Dedifferentiated amniotic fluid mesenchymal stem cell (primary cell): Measurements from ENCODE around the gene IL20.

Source experiments
- DNase-seq: peaks from one replicate; pipeline ENCODE4 v3.0.0-alpha.2; 2016; ENCODE audit errors: extremely low spot score

Gene IL20, protein sequence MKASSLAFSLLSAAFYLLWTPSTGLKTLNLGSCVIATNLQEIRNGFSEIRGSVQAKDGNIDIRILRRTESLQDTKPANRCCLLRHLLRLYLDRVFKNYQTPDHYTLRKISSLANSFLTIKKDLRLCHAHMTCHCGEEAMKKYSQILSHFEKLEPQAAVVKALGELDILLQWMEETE

GRCh38 chr1:206864939-206865671 lies at the start of gene IL20:
Gene IL20, plus strand, starts transcription at chr1:206865623. Its CDS starts 230 bp downstream, at chr1:206865853.
- peak; percentile 59 for DNase-seq

- DNase-seq, result no peak
Observed at GRCh38 chr1:206816390-206817287, 48.8 kb upstream of the IL20 start.

DNA sequence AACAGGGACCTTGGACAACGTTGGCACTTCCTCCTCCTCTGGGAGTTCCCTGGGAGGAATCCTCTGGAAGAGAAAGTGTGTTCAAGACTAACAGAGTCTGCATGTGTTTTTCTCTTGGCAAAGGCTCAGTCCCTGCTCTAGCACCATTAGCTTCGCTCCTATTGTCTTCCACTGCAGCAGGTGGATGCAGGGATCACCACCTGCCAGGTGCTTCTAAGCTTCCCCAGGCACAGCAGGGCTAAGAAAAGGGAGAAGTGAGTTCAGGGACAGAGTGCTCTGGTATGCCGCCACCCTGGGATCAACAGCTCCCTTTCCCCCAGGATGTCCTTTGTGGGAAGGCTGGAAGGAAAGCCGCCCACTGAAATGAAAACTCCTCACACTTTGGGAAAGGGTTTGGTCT lies 43.9 kb upstream of the IL20 start:
- no peak for DNase-seq

GRCh38 chr1:206823727-206824126 lies 41.7 kb upstream of the IL20 start:
- no peak for DNase-seq

GRCh38 chr1:206824331-206824730 lies 41.1 kb upstream of the IL20 start:
- DNase-seq, result no peak

- no peak for DNase-seq
Observed at GRCh38 chr1:206826394-206826793, 39.0 kb upstream of the IL20 start.

GRCh38 chr1:206828061-206828460 lies 37.4 kb upstream of the IL20 start:
- no peak for DNase-seq

GRCh38 chr1:206828765-206829164 lies 36.7 kb upstream of the IL20 start:
- DNase-seq, result no peak

GRCh38 chr1:206829282-206829681 lies 36.1 kb upstream of the IL20 start:
- DNase-seq, result no peak

DNA sequence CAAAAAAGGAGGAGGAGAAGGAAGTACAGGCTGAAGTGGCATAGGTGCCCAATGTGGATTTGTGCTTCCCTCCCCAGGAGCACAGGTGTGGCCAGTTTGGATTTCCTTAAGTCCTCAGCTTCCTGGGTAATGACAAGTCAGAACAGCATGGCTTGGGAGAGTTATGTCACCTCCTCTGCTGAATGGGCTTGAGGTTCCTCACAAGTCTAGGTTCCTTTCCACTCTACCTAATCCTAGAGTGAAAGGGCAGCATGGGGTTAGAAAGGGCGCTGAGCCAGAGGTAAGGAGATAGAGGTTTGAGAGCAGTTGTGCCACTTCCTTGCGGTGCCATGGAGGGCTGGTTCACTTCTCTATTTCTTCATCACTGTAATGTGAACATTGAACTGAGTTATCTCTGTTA lies 35.5 kb upstream of the IL20 start:
- DNase-seq, result no peak

- DNase-seq, result no peak
Observed at GRCh38 chr1:206831650-206832049, 33.8 kb upstream of the IL20 start.

DNA sequence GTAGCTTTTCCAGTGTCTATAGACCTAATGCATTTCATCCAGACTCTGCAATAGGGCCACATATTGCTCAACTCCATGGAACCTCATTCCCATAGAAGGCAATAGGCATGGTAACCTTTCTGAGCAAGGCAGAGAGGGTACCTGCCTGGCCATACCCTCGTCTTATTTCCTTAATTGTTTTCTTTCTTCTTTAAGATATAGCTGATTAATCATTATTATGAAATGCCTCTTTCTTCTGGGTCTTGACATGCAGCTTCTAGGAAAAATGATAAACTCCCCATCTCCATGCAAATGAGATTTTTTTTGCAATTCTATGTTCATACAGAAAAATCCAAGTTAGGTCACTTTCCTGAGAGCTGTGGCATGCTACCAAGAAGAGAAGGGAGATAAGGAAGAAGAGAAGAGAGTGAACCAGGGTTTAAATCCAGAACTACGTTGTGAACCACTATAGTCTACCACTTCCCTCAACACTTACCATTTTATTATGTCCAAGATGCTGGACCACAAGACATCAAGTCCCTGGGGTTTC lies 33.0 kb upstream of the IL20 start:
- no peak for DNase-seq

GRCh38 chr1:206833106-206833680 lies 32.2 kb upstream of the IL20 start:
- no peak for DNase-seq

- DNase-seq, result no peak
Observed at GRCh38 chr1:206833801-206834200, 31.6 kb upstream of the IL20 start.

DNA sequence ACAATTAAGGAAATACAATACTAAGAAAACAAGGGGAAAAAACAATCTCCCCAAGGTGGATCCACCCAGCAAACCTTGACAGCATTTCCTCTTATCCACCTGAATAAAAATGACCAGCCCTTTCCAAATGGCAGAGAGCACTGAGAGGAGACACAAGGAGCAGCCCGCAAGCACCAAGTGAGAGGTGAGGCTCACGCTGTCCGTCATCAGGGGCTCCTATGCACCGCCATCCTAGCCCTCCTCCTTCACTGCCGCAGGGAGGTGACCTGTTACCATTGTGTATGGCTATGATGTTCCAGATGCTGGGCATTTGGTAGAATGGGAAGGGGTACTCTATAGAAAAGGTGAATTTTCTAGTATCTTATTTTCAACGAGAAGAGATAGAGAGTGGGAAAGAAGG lies 31.2 kb upstream of the IL20 start:
- DNase-seq, result no peak

DNA sequence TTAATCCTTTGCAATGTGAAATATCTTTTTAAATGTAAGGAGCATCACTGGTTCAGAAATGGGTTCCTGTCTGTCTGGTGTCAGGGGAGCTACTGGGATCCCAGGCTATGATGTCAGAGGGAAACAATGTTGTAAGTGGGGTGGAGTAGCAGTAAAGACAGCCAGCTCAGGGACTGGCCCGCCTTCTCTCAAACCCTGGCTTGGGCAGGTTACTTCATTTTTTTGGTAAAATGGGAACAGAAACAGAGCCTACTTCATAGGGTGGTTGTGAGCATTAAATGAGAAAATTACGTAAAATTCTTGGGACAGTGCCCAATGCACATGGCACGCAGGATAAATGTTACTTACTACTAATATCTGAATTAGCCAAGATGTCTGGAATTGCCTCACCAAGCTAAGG lies 30.7 kb upstream of the IL20 start:
- no peak for DNase-seq

GRCh38 chr1:206835186-206835585 lies 30.2 kb upstream of the IL20 start:
- no peak for DNase-seq

DNA sequence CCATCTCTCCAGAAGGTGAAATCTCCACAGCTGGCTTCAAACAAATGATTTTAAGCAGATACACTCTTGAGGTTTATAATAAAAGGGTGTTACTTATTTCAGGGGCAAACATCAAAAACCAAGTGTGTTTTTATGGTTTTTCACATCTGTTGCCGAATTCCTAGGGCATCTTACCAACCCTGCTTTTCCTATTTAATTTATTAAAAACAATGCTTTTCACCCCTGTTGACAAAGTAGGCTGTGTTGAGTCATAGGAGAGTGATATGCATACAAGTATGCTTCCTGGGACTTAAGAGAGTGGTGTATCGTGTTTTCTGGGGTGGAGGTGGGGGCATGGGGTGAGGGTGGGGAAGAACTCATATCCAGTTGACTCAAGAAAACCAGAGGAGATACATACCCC lies 29.3 kb upstream of the IL20 start:
- no peak for DNase-seq

- no peak for DNase-seq
Observed at GRCh38 chr1:206839006-206839560, 26.3 kb upstream of the IL20 start.

GRCh38 chr1:206839857-206840256 lies 25.6 kb upstream of the IL20 start:
- no peak for DNase-seq

DNA sequence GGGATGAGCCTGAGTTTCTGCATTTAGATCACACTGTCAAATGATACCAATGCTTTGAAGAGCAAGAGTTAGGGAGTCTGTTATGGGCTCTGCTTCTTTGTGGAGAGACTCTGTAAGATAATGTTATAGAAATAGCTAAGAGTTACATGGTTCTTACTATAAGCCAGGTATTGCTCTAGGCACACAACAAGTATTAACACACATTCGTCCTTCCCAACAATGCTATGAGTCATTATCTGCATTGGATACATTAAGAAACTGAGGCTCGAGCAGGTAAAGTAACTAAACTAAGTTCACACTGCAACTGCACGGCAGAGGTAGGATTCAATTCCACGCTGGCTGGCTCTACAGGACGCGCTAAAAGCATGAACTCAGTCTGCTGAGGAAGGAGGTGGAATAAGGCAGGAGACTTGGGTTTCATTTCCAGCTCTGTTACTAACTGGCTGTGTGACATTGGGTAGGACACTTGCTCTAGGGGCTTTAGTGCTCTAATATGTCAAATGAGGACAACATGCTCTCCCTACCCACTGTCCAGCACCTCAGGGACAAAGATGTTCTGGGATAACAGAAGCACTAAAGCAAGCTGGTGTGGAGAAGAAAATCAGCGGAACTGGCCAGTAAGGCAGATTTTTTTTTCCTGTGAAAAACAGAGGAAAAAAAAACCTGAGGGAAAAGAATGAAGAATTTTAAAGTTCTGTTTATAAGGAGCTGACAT lies 23.7 kb upstream of the IL20 start:
- no peak for DNase-seq
